ENCODE data around the gene RMND5B.
A peak's percentile ranks its signal among the peaks of the same experiment; 100 is the strongest.

RMND5B gene

GRCh38 chr5:178163772-178164735, 33.2 kb downstream of the RMND5B start:
- in situ Hi-C loops (cut with MboI; ENCODE audit: low sequenced_read_pairs, unreplicated experiment) = no loop called here
- peak; percentile 93 for DNase-seq (ENCODE audit: low spot score)

GRCh38 chr5:178165581-178165980, 34.8 kb downstream of the RMND5B start:
- no peak for TF ChIP-seq CTCF (IDR thresholded peaks at IDR 0.05; ENCODE audit: borderline replicate concordance, control extremely low read depth, extremely low read depth, insufficient read depth, missing control alignments)
- DNase-seq (ENCODE audit: low spot score) = no peak
- in situ Hi-C loops (cut with MboI; ENCODE audit: low sequenced_read_pairs, unreplicated experiment) = no loop called here

More at GRCh38 chr5:178163772-178164735, 33.2 kb downstream of the RMND5B start:
- peak; percentile 100 for TF ChIP-seq CTCF (IDR thresholded peaks at IDR 0.05; ENCODE audit: borderline replicate concordance, control extremely low read depth, extremely low read depth, insufficient read depth, missing control alignments)

- TF ChIP-seq CTCF (IDR thresholded peaks at IDR 0.05; ENCODE audit: borderline replicate concordance, control extremely low read depth, extremely low read depth, insufficient read depth, missing control alignments) = no peak
- in situ Hi-C loops (cut with MboI; ENCODE audit: low sequenced_read_pairs, unreplicated experiment) = no loop called here
- DNase-seq (ENCODE audit: low spot score) = no peak
These were observed 39.6 kb downstream of the RMND5B start for GRCh38 chr5:178170455-178170854.

GRCh38 chr5:178174456-178174855, 43.6 kb downstream of the RMND5B start:
- in situ Hi-C loops (cut with MboI; ENCODE audit: low sequenced_read_pairs, unreplicated experiment) = no loop called here
- DNase-seq (ENCODE audit: low spot score) = no peak
- no peak for TF ChIP-seq CTCF (IDR thresholded peaks at IDR 0.05; ENCODE audit: borderline replicate concordance, control extremely low read depth, extremely low read depth, insufficient read depth, missing control alignments)

- in situ Hi-C loops (cut with MboI; ENCODE audit: low sequenced_read_pairs, unreplicated experiment) = no loop called here
- no peak for DNase-seq (ENCODE audit: low spot score)
- TF ChIP-seq CTCF (IDR thresholded peaks at IDR 0.05; ENCODE audit: borderline replicate concordance, control extremely low read depth, extremely low read depth, insufficient read depth, missing control alignments) = no peak
These were observed 46.0 kb downstream of the RMND5B start for GRCh38 chr5:178176791-178177190.

- no peak for DNase-seq (ENCODE audit: low spot score)
- in situ Hi-C loops (cut with MboI; ENCODE audit: low sequenced_read_pairs, unreplicated experiment) = no loop called here
- TF ChIP-seq CTCF (IDR thresholded peaks at IDR 0.05; ENCODE audit: borderline replicate concordance, control extremely low read depth, extremely low read depth, insufficient read depth, missing control alignments) = no peak
These were observed 46.8 kb downstream of the RMND5B start for GRCh38 chr5:178177569-178177968.
